HG03521 (cell line): ENCODE data around the gene RAPH1.
"Not testable (repeated sequence)": the region's sequence is repeated elsewhere in the genome, so short reads cannot be mapped to it uniquely, and the experiment has no call there.

ENCODE experiments used
- ATAC-seq: cut with Tn5 transposase; IDR thresholded peaks from one replicate; pipeline ENCODE4 v1.9.1; 2021; ENCODE audit warnings: mild to moderate bottlenecking, moderate library complexity; ENCODE audit not compliant: unreplicated experiment

Gene RAPH1

GRCh38 chr2:203440671-203441070 lies 94.4 kb downstream of the RAPH1 start:
- ATAC-seq = no peak

- ATAC-seq = no peak
These were observed 96.6 kb downstream of the RAPH1 start for GRCh38 chr2:203438528-203438927.

GRCh38 chr2:203437511-203437910 lies 97.6 kb downstream of the RAPH1 start:
- ATAC-seq = no peak

- ATAC-seq = no peak
These were observed 98.6 kb downstream of the RAPH1 start for GRCh38 chr2:203436496-203436895.

- no peak for ATAC-seq
These were observed 102.3 kb downstream of the RAPH1 start for GRCh38 chr2:203432811-203433210.

GRCh38 chr2:203431391-203432185 lies 103.5 kb downstream of the RAPH1 start:
- no peak for ATAC-seq

- ATAC-seq = not testable (repeated sequence)
These were observed 105.5 kb downstream of the RAPH1 start for GRCh38 chr2:203429643-203430042.

GRCh38 chr2:203427061-203427460 lies 108.0 kb downstream of the RAPH1 start:
- ATAC-seq = no peak

- ATAC-seq = no peak
These were observed 116.8 kb downstream of the RAPH1 start for GRCh38 chr2:203418271-203418670.

GRCh38 chr2:203413796-203414195 lies 121.3 kb downstream of the RAPH1 start:
- ATAC-seq = no peak

- no peak for ATAC-seq
These were observed 122.4 kb downstream of the RAPH1 start for GRCh38 chr2:203412546-203413331.

GRCh38 chr2:203407496-203407895 lies 127.6 kb downstream of the RAPH1 start:
- no peak for ATAC-seq

- ATAC-seq = no peak
These were observed 130.1 kb downstream of the RAPH1 start for GRCh38 chr2:203404996-203405395.

GRCh38 chr2:203400805-203401585 lies 134.1 kb downstream of the RAPH1 start:
- ATAC-seq = no peak

GRCh38 chr2:203399031-203399430 lies 136.1 kb downstream of the RAPH1 start:
- ATAC-seq = no peak

- no peak for ATAC-seq
These were observed 138.4 kb downstream of the RAPH1 start for GRCh38 chr2:203396667-203397066.

- no peak for ATAC-seq
These were observed 139.2 kb downstream of the RAPH1 start for GRCh38 chr2:203395858-203396257.

- ATAC-seq = no peak
These were observed 140.4 kb downstream of the RAPH1 start for GRCh38 chr2:203394519-203395227.

- not testable (repeated sequence) for ATAC-seq
These were observed 146.9 kb downstream of the RAPH1 start for GRCh38 chr2:203388153-203388552.

- no peak for ATAC-seq
These were observed 152.1 kb downstream of the RAPH1 start for GRCh38 chr2:203383038-203383437.

- no peak for ATAC-seq
These were observed 155.9 kb downstream of the RAPH1 start for GRCh38 chr2:203379156-203379555.
